GM20000 (cell line): ENCODE data around the gene TCN2.

Experiments
- DNase-seq: peaks from one replicate; pipeline ENCODE4 v3.0.0; 2012; ENCODE audit warnings: low spot score
- TF ChIP-seq, protein P1 (sequence below): IDR thresholded peaks from 2 replicates; pipeline ENCODE4 v1.5.1; 2012; ENCODE audit warnings: mild to moderate bottlenecking, control low read depth; ENCODE audit errors: extremely low read depth, missing control alignments

TCN2 gene

DNA sequence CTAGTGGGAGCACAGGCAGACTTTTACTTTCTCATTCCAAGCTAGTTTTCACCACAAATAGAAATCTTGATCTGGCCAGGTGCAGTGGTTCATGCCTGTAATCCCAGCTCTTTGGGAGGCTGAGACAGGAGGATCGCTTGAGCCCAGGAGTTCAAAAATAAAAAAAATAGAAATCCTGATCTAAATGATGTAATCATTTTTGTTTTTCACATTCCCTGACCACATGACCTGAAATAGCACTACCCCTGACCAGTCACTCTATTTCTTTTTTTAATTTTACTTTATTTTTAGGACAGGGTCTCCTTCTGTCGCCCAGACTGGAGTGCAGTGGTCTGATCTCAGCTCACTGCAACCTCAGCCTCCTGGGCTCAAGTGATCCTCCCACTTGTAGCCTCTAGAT, 2.3 kb upstream of the TCN2 start:
- TF ChIP-seq, protein P1, sequence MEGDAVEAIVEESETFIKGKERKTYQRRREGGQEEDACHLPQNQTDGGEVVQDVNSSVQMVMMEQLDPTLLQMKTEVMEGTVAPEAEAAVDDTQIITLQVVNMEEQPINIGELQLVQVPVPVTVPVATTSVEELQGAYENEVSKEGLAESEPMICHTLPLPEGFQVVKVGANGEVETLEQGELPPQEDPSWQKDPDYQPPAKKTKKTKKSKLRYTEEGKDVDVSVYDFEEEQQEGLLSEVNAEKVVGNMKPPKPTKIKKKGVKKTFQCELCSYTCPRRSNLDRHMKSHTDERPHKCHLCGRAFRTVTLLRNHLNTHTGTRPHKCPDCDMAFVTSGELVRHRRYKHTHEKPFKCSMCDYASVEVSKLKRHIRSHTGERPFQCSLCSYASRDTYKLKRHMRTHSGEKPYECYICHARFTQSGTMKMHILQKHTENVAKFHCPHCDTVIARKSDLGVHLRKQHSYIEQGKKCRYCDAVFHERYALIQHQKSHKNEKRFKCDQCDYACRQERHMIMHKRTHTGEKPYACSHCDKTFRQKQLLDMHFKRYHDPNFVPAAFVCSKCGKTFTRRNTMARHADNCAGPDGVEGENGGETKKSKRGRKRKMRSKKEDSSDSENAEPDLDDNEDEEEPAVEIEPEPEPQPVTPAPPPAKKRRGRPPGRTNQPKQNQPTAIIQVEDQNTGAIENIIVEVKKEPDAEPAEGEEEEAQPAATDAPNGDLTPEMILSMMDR, result no peak
- DNase-seq, result no peak

DNA sequence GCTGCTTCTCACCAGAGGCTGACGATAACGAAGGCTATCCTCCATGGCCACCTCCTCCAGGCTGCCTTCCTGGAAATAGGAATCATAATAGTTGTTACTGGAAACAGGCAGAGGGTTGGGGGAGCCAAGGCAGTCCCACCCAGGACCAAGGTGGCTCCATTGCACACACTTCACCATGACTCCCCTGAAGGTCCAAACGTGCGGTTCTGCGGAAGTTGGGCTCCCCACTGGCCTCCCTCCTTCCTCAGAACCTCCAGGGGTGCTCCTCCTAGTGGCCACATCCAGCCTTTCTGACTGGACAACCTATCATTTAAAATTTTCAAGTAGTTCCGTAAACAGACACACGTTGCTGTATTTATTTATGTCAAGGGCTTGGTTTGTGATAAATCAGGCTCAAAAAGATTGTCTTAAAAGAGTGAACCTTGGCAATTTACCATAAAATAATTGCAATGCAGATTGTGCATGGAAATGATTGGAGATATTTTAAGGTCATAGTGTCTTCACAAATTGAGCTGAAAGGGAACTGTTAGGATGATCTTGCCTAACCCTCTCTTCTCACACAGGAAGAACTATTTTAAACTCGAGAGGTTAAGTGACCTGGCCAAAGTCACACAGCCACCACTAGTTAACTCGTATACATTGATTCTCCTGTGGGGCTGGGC, 1.4 kb upstream of the TCN2 start:
- TF ChIP-seq, protein P1, result peak; percentile 47
- peak; percentile 74 for DNase-seq

DNA sequence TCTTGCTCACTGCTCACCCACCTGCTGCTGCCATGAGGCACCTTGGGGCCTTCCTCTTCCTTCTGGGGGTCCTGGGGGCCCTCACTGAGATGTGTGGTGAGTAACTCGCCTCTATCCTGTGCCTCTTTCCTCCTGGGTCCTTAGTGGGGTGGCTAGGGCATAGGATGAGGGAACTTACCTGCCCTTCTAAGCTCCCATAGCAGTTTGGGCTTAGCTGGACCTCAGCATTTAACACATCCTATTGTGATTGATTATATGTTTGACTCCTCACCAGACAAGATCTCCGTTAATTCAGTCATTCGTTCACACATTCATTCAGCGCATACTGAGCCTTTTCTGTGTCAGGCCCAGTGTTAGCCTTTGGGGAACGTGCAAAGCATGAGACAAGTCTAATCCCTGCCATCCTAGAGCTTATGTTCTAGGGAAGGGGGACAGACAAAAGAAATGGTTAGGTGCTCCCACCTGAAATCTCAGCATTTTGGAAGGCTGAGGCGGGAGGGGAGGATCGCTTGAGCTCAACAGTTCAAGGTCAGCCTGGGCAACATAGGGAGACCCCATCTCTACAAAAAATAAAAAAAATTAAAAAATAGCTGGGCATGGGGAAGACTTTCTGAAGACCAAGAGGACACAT, 441 bp downstream of the TCN2 start:
- no peak for DNase-seq
- TF ChIP-seq, protein P1, result no peak

DNA sequence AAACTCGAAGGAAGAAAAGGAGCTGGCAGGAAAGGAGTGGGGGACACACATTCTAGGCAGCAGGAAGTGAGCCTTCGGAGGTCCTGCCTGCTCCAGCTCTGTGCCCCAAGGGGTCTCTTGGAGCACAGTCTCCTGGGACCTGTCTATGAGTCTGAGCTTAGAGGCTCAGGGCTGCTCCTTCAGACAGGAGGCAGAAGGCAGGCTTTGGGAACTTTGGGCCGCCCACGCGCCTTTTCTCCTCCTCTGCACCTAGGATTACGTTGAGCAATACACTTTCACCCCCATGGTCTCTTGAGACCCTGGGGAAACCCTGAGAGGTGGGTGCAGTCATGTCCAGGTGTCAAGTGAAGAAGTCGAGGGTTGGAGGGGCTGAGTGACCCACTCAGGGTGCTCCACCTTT, 965 bp downstream of the TCN2 start:
- TF ChIP-seq, protein P1, result no peak
- DNase-seq, result no peak

DNA sequence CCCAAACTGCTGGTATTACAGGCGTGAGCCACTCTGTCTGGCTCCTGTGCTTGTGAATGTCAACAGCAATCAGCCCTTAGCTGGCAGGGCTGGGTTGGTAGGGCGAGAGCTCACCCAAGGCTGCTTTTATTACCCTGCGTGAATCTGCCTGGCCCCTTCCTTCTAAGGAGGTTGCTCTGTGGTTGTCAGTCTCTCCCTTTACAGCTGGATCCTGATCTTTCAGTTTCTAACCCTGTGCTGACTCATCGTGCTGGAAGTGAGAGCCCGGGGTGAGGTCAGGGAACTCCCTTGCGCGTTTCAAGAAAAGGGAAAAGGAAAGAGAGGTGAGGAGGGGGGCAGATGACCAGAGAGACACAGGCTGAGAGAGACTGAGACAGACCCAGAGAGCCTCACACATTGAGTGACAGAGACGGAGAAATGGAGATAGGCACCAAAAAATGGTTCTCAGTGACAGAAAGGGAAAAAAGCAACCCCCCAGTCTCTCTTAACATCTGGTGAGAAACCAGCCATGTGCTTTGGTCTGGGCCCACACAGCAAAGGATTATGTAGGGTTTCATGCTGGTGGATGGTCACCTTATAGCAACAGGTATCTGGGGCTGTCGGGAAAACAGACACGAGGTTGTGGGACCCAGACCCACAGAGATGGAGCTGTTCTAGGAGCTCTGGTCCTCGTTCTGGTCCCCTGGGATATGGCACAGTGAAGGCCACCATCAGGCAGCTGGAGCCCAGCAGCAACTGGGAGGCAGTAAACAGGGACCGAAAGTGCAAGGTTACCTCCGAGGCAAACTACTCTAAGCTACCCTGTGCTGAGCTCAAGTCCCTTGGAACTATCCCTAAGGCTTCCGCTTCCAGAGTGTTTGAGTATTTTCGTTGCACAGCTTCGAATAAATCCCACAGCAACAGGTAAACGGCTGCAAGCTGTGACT, 2.5 kb downstream of the TCN2 start:
- peak; percentile 61 for DNase-seq
- TF ChIP-seq, protein P1, result no peak

DNA sequence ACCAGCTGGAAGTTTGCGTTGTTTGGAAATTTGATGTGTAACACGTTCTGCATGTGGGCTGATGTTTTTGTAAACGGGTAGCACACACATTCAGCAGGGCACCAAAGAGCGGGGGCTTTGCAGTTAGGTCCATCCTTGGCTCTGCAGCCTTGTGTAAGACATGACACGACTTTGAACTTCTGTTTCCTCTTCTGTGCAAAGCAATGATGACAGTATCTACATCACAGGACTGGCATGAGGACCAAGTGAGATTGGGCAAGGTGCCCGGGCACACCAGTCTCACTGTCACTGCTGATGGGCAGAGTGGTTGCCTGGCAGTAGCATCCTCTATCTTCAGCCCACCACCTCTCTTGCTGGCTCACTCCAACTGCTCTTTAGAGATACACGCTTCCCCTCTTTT, 3.3 kb downstream of the TCN2 start:
- TF ChIP-seq, protein P1, result no peak

DNA sequence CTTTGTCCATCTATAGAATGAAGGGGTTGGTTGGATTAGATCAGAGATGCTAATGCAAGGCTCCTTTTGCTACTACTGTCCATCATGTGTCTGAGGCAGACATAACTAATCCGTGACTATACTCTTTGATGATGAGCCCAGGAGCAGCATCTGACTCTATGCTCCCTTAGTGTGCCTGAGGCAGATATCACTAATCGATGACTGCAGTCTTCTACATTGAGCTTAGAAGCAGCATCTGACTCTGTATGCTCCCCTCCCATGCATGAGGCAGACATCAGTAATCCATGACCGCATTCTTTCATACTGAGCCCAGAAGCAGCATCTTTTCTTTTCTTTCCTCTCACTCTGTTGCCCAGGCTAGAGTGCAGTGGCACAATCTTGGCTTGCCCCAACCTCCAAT, 4.2 kb downstream of the TCN2 start:
- TF ChIP-seq, protein P1, result no peak
- no peak for DNase-seq

More for the DNA sequence above, 3.3 kb downstream of the TCN2 start:
- DNase-seq, result no peak
